GM19397 (cell line): ENCODE data around the gene KRT74.

Experiments used
- ATAC-seq: cut with Tn5 transposase; IDR thresholded peaks from one replicate; pipeline ENCODE4 v1.9.1; 2021; ENCODE audit warnings: mild to moderate bottlenecking, moderate library complexity; ENCODE audit not compliant: unreplicated experiment

Gene KRT74

DNA sequence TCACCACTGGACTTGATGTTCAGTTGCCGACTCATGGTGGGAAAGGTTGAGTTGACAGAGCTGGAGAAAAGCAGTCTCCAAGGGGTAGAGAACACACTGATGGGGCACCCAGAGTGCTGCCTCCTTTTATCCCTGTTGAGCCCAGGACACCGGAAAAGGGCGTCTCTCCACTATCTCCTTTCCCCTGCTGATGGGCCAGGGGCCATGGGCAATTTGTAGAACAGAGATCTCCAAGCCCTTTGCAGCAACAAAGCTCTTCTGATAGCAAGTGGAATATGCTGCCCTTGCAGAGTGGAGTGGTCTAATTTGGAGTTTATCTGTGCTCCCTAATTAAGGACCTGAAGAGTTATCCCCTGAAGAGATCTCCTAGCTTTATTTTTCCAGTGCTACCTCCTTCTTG is at the start of gene KRT74:
TSS of gene KRT74 (minus strand) at position 101 of the 400 bp plus-strand sequence. CDS start at position 35, 66 bp downstream.
- no peak for ATAC-seq

DNA sequence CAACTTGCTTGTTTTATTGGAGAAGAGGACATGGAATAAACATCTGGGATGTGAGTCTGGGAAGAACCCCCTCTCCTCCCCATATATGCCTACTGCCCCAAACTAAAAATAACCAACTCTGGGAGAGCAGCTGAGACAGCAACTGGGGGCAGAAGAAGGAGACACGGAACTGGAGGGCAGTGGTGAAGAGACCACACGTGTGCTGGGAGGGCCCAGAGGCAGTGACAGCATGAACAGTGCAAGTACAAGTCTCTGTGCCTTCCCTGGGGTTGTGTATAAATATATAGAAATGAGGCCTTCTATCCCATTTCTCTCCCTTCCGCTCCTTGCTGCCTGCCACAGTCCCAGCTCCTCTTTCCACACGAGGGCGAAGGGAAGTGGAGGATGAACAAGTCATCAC is 48.7 kb upstream of the KRT74 start:
- no peak for ATAC-seq

DNA sequence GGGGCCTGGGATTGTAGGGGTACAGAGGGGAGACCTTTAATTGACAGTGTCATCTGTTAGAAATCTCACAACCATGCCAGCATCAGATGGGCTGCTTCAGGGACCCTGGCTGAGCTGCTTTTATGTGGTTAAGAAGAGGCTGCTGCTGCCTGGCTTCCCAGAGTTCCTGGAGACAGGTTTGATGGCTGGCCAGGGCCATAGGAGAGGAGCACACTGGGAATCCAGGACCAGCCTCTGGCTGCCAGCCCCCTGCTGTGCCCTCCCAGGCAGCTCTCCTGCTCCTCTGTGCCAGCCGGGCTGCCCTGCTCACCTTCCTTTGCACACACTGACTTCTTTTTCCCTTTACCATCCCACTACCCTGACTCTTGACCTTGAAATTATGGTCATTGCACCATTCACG is 45.2 kb upstream of the KRT74 start:
- ATAC-seq: no peak

- ATAC-seq: no peak
Measured at GRCh38 chr12:52618216-52618615, 44.6 kb upstream of the KRT74 start, which contains the start of gene KRT73. KRT73 (minus strand) TSS chr12:52618559; CDS start chr12:52618524, 35 bp downstream.

- ATAC-seq: no peak
Measured at GRCh38 chr12:52617403-52617785, 43.8 kb upstream of the KRT74 start.

- no peak for ATAC-seq
Measured at GRCh38 chr12:52616680-52617402, 43.2 kb upstream of the KRT74 start.

DNA sequence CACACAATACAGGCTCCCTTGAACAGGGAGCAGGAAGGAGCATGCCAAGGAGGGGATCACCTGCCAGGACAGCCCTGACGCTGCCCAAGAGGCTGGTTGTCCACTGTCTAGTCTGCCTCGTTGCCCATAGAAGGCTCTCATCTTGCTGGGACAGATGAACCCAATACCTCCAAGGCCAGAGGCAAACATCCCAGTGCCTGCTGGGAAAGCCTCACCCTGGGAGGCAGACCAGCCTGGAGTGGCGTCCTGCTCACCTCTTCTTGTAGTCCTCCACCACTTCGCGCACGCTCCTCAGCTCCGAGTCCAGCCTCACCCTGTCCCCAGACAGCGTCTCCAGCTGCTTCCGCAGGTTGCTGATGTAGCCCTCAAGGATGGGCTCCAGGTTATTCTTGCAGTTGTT is 42.3 kb upstream of the KRT74 start:
- no peak for ATAC-seq

DNA sequence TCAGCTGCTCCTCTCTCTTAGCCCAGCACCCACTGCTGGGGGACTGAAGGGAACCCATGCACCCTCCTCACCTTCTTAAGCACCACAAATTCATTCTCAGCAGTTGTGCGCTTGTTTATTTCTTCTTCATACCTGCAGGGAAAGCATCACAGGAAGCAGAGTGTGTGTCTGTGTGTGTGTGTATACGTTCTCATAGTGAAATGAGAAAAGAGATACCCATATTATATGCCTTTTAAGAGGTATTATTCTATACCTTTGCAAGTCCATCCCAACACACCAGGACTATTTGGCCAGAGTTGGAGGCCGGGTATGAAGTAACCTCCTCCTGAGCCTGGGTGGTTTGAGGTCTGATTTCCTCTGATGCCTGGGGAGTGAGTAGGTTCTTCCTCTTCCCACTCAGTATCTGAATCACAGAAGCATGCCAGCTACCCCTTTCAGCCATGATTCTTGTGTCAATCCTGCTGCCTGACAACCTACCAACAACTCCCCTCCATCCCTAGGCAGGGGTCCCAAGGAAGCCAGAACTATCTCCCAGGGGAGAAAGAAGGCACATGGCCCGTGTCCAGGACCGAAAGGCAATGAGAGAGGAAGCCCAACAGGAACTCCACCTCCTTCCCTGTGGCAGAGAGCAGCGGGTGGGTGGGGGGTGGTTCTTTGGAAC is 41.7 kb upstream of the KRT74 start:
- ATAC-seq: no peak

DNA sequence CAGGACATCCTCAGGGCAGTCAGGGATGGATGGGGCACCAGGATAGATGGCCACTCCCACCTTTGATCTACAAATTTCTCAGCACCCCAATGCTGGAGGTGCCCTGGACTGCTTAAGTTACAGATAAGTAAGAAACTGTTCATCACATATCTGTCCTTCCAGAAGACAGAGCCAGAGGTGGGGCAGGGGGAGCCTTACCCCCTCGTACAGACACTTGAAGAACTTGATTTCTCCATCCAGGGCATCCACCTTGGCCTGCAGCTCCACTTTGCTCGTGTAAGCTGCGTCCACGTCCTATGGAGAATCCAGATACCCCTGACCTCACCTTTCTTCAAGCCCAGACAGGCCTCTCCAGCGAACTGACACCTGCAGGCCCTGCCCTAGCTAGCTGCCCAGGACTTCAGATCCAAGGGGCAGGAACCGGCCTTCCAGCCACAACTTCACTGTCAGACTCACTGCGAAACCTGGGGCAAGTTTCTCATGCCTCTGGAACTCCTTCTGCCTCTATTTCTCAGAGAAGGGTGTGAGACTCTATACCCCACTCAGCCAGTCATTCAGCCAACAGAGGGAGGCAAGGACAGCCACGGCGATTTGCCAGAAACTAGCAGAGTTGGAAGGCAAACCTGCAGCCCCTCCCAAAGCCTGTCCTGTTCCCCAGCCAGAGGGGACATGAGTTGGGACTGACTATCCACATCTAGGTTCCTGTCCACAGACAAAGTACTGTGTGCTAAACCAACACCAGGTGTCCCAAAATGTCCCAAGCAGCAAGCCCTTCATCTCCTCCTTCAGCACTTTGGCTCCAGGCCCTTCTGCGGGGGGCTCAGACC is 41.0 kb upstream of the KRT74 start:
- ATAC-seq: no peak

GRCh38 chr12:52613384-52614030 is 39.9 kb upstream of the KRT74 start:
- ATAC-seq: no peak

- ATAC-seq: no peak
Measured at GRCh38 chr12:52612431-52613383, 39.1 kb upstream of the KRT74 start.

DNA sequence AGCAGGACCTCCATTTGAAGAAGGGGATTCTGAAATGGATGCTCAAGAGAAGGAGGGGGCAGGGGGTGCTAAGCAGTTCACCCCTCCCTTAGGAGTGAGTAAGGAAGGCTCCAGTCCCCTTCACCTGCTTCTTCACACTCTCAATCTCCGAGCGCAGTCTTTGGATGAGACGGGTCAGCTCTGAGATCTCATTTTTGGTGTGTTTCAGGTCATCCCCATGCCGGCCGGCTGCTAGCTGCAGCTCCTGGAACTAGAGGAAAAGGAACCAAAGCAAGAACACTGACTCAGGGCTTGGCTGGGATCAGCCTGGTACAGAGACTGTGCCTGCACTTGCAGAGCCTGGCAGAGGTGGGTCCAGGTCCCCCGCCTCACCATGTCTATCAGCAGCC is 37.4 kb upstream of the KRT74 start:
- ATAC-seq: no peak

DNA sequence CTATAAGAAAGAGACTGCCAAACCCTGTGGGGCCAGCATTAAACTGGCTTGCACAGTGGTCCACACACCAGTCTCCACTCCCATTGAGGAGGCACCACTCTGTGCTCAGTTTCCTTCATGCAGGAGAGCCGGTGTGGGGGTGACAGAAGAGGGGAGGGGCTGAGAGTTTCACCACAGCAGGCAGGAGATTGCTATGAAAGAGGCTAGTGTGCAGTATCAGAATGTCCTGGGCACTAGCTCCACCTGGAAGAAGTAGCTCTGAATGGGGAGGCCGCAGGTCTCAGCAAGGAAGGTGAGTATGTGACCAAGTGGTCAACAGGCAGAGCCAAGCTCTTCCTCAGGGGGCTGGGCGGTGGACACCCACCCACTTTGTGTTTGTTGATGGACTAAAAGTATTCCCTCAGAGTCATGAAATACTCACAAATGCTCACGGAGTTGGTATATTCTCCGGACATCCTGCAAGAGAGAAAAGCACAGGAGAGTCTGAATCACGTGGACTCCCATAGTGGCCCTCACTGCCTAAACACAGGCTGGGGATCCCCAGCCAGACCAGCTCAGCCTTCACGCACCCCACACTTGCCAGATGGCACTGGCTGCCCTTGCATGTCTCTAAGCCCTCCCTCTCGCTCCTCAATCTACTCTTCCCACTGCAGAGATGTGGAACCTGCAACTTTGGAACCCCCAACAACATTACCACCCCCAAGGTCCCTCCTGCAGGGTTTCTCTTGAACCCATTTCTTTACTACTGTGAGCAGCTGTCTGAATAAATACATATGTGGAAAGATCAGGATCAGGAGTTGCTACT is 35.4 kb upstream of the KRT74 start:
- ATAC-seq: no peak

DNA sequence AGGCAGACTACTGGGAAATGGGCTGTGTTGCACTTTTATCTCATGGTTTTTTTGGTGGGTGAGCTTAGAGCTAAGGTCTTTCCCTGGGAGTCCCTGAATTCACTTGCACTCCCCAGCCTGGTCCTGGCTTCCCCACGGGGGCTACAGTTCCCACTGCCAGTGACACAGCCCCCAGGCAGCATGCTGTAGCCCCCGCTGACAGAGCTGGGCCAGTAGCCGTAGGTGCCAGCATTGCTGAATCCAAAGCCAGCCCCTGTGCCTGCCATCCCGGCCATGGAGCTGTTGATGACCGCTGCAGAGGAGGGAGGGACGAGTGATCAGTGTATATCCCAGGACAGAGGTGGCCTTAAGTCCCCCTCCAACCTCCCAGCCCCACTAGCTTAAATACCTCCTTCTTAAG is 34.5 kb upstream of the KRT74 start:
- ATAC-seq: no peak

GRCh38 chr12:52607314-52607713 is 33.7 kb upstream of the KRT74 start:
- no peak for ATAC-seq

DNA sequence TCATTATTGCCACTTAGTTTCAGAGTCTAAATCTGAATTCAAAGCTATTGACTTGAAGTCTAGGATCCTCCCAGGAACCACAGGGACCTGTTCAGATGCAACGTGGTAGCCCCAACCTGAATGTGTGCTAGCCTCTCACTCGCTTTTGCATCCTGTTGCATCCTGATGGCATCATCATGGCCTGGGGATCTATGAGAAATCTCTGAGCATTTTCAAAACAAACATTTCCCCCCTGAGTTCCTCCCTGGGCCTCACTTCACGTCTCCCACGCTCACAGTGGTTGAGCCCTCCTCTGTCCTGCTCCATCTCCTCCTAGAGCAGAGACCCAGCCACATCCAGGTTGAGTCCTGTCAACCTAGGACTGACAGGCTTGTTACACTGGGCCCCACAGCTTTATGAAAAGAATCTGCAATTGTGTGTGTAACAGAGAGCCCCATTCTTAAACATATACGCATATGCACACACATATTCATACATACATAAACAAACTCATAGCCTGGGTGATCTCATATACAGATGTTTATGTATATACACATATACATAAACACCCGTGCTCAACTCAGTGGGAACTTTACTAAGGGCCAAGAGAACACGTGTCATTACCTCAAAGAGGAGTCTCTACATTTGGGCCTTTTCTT is 33.1 kb upstream of the KRT74 start:
- ATAC-seq: no peak

- no peak for ATAC-seq
Measured at GRCh38 chr12:52606096-52606495, 32.5 kb upstream of the KRT74 start.

- ATAC-seq: no peak
Measured at GRCh38 chr12:52605542-52605941, 31.9 kb upstream of the KRT74 start.

DNA sequence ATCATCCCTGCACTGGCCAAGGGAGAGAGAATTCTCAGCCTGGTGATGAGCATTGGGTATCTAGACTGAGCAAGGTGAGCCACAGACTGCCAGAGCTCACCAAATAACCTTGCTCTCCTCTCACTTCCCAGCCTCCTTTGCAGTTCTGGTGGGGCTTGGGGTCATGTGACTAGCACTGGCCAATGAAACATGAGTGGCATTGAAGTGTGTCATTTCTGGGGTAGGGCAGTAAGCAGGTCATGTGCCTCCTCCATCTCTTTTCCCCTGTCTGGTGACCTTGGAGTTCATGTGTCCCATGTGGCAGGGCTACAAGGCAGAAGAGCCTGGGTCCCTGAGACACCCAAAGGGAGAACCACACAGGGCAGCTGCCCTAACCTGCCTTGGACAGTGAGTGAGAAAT is 31.2 kb upstream of the KRT74 start:
- no peak for ATAC-seq
